Neuronal stem cell (in vitro differentiated cells): Measurements from ENCODE around the gene GPR141.
A peak's percentile ranks its signal among the peaks of the same experiment; 100 is the strongest.

Experiments used
- DNase-seq: peaks from one replicate; pipeline ENCODE4 v3.0.0-alpha.2; 2013; ENCODE audit warnings: low spot score
- H2AFZ ChIP-seq: one replicate; pipeline ENCODE4 v1.6.1; 2013; ENCODE audit warnings: mild to moderate bottlenecking, low read length, inconsistent platforms
- H2AK5ac ChIP-seq: 2 replicates; pipeline ENCODE4 v1.6.1; 2013; ENCODE audit warnings: low read depth, mild to moderate bottlenecking, inconsistent platforms, low read length, moderate library complexity, mixed read lengths
- H2BK120ac ChIP-seq: 2 replicates; pipeline ENCODE4 v1.6.1; 2013; ENCODE audit warnings: low read depth, mild to moderate bottlenecking, inconsistent platforms, low read length, moderate library complexity, mixed read lengths
- H2BK12ac ChIP-seq: one replicate; pipeline ENCODE4 v1.6.1; 2013; ENCODE audit warnings: low read length, inconsistent platforms
- H2BK15ac ChIP-seq: 2 replicates; pipeline ENCODE4 v1.6.1; 2013; ENCODE audit warnings: mild to moderate bottlenecking, low read length, inconsistent platforms, mixed read lengths
- H2BK5ac ChIP-seq: one replicate; pipeline ENCODE4 v1.6.1; 2013; ENCODE audit warnings: inconsistent platforms, mild to moderate bottlenecking, low read length, moderate library complexity
- H3K14ac ChIP-seq: one replicate; pipeline ENCODE4 v1.6.1; 2013; ENCODE audit warnings: low read length, inconsistent platforms
- H3K18ac ChIP-seq: 2 replicates; pipeline ENCODE4 v1.6.1; 2013; ENCODE audit warnings: low read length, inconsistent platforms
- H3K23ac ChIP-seq: 2 replicates; pipeline ENCODE4 v1.6.1; 2013; ENCODE audit warnings: low read depth, mild to moderate bottlenecking, mixed read lengths, low read length, inconsistent platforms; ENCODE audit not compliant: poor library complexity
- H3K27ac ChIP-seq: replicated peaks from 3 replicates; pipeline ENCODE4 v1.5.1; 2013; ENCODE audit warnings: low read length, inconsistent platforms
- H3K27me3 ChIP-seq, 3 experiments: 2 replicates each; pipeline ENCODE4 v1.6.1; 2013; ENCODE audit warnings: low read length in 3 of 3, mild to moderate bottlenecking in 2 of 3, inconsistent platforms in 1 of 3, low read depth in 1 of 3, mixed read lengths in 1 of 3, moderate library complexity in 1 of 3; ENCODE audit not compliant: control insufficient read depth in 3 of 3, insufficient read depth in 3 of 3
- H3K36me3 ChIP-seq, 2 donors: replicated peaks in 1 of 2; 2 replicates each; pipeline ENCODE4 v1.6.1; 2013; ENCODE audit warnings: low read length in 2 of 2; ENCODE audit not compliant: control insufficient read depth in 2 of 2, insufficient read depth in 2 of 2
- H3K4ac ChIP-seq: 2 replicates; pipeline ENCODE4 v1.6.1; 2013; ENCODE audit warnings: inconsistent platforms, mild to moderate bottlenecking, low read length, moderate library complexity
- H3K4me1 ChIP-seq, 2 donors: 1 replicate in 1 of 2; 2 replicates in 1 of 2; pipeline ENCODE4 v1.6.1; 2013; ENCODE audit warnings: low read length in 2 of 2, low read depth in 1 of 2; ENCODE audit not compliant: control insufficient read depth in 2 of 2, insufficient read depth in 1 of 2
- H3K4me2 ChIP-seq: one replicate; pipeline ENCODE4 v1.6.1; 2013; ENCODE audit warnings: mild to moderate bottlenecking, low read length, inconsistent platforms; ENCODE audit not compliant: insufficient read depth, poor library complexity, severe bottlenecking
- H3K4me3 ChIP-seq, 2 donors: 2 replicates each; pipeline ENCODE4 v1.5.1; 2013; ENCODE audit warnings: low read length in 2 of 2, mild to moderate bottlenecking in 2 of 2, inconsistent platforms in 1 of 2, moderate library complexity in 1 of 2
- H3K79me1 ChIP-seq: one replicate; pipeline ENCODE4 v1.6.1; 2013; ENCODE audit warnings: low read depth, mild to moderate bottlenecking, inconsistent platforms, low read length, moderate library complexity
- H3K9ac ChIP-seq: one replicate; pipeline ENCODE4 v1.6.1; 2013; ENCODE audit warnings: mild to moderate bottlenecking, low read depth, low read length, inconsistent platforms; ENCODE audit not compliant: poor library complexity
- H3K9me3 ChIP-seq, 2 donors: replicated peaks in 1 of 2; 2 replicates each; pipeline versions ENCODE3 to v1.6.1; 2013; ENCODE audit warnings: low read length in 2 of 2, mild to moderate bottlenecking in 2 of 2, inconsistent platforms in 1 of 2, low read depth in 1 of 2, mixed read lengths in 1 of 2, moderate library complexity in 1 of 2; ENCODE audit not compliant: control insufficient read depth in 2 of 2, insufficient read depth in 1 of 2
- H4K8ac ChIP-seq: one replicate; pipeline ENCODE4 v1.6.1; 2013; ENCODE audit warnings: low read depth, mild to moderate bottlenecking, inconsistent platforms, low read length, moderate library complexity
- H4K91ac ChIP-seq: one replicate; pipeline ENCODE4 v1.6.1; 2013; ENCODE audit warnings: low read length, low read depth, mild to moderate bottlenecking, inconsistent platforms; ENCODE audit not compliant: poor library complexity
- WGBS, 2 donors: extraction: QIAGEN DNeasy Blood & Tissue Kit; methylation state at CpG; one replicate each; pipeline ENCODE4 v1.1.7; 2013; ENCODE audit warnings: missing lambda C conversion rate in 2 of 2, mixed read lengths in 1 of 2; ENCODE audit not compliant: insufficient read length in 2 of 2, insufficient replicate concordance in 1 of 2; ENCODE audit errors: extremely low coverage in 2 of 2; 5-methylcytosine and 5-hydroxymethylcytosine counted together

GPR141 gene

GRCh38 chr7:37645282-37646050 is 38.1 kb upstream of the GPR141 start:
- no peak overlapping the region for H3K4me3 ChIP-seq
- DNase-seq = no peak
- H3K18ac ChIP-seq = no peak overlapping the region
- WGBS, 2 donors = no CpG with 5 or more reads among the region's 7 CpGs
- no peak overlapping the region for H3K4ac ChIP-seq
- H2BK12ac ChIP-seq = no peak overlapping the region
- no peak overlapping the region for H2BK120ac ChIP-seq
- no peak overlapping the region for H2BK5ac ChIP-seq
- no peak overlapping the region for H3K9ac ChIP-seq
- no peak overlapping the region for H3K4me2 ChIP-seq
- H2AFZ ChIP-seq = peak overlapping the region; percentile 60
- H3K14ac ChIP-seq = no peak overlapping the region
- H3K4me1 ChIP-seq = peaks cover 5 to 6% of the 10 kb centered on the region in 2 donors
- no peaks in the 10 kb centered on the region for H3K36me3 ChIP-seq
- H2BK15ac ChIP-seq = no peak overlapping the region
- H3K9me3 ChIP-seq = no peaks in the 10 kb centered on the region
- H4K91ac ChIP-seq = no peak overlapping the region
- no peaks in the 10 kb centered on the region for H3K27me3 ChIP-seq
- no peak overlapping the region for H3K27ac ChIP-seq
- H3K79me1 ChIP-seq = no peaks in the 10 kb centered on the region
- no peak overlapping the region for H4K8ac ChIP-seq
- no peak overlapping the region for H2AK5ac ChIP-seq
- H3K23ac ChIP-seq = no peak overlapping the region

DNA sequence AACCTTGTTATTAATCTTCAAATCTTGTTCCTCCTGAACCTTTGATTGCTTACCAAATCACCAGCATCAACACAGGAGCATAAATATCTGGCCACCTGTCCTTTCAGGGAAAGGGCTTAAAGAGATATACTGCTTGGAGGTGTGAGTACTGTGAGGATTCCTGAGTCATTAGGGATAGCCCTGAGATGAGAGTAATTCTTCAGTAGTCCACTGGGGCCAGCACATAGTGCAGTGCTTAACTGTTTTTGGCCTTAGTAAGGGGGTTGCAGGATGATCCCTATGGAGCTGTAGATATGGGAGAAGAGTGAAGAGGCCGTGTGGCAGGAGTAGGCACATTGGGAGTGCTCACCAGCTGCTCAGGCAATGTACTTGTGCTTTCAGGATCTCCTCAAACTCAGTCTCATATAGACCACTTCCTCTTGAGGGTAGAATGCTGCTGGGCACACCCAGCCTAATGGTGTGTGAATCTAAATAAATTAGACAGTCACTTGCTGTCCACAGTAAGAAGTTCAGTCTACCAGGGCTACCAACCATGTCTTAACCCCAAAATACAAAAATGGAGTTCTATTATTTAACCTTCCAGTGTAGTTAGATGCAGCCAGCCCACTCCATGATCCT is 26.5 kb upstream of the GPR141 start:
- no peaks in the 10 kb centered on the region for H3K9me3 ChIP-seq
- no peak overlapping the region for H3K4ac ChIP-seq
- WGBS, 2 donors = no CpG with 5 or more reads among the region's 1 CpG
- H3K27ac ChIP-seq = no peak overlapping the region
- H2BK120ac ChIP-seq = no peak overlapping the region
- H2AK5ac ChIP-seq = no peak overlapping the region
- no peak overlapping the region for H3K23ac ChIP-seq
- H2BK5ac ChIP-seq = no peak overlapping the region
- H3K14ac ChIP-seq = no peak overlapping the region
- DNase-seq = no peak
- H3K27me3 ChIP-seq = no peaks in the 10 kb centered on the region
- no peak overlapping the region for H4K8ac ChIP-seq
- no peak overlapping the region for H3K4me3 ChIP-seq
- H2AFZ ChIP-seq = no peak overlapping the region
- H3K9ac ChIP-seq = no peak overlapping the region
- H2BK15ac ChIP-seq = no peak overlapping the region
- no peak overlapping the region for H2BK12ac ChIP-seq
- no peaks in the 10 kb centered on the region for H3K36me3 ChIP-seq
- no peaks in the 10 kb centered on the region for H3K4me1 ChIP-seq
- no peaks in the 10 kb centered on the region for H3K79me1 ChIP-seq
- H3K4me2 ChIP-seq = no peak overlapping the region
- no peak overlapping the region for H3K18ac ChIP-seq
- no peak overlapping the region for H4K91ac ChIP-seq

- no peak for DNase-seq
Measured at GRCh38 chr7:37657816-37658215, 25.8 kb upstream of the GPR141 start.

DNA sequence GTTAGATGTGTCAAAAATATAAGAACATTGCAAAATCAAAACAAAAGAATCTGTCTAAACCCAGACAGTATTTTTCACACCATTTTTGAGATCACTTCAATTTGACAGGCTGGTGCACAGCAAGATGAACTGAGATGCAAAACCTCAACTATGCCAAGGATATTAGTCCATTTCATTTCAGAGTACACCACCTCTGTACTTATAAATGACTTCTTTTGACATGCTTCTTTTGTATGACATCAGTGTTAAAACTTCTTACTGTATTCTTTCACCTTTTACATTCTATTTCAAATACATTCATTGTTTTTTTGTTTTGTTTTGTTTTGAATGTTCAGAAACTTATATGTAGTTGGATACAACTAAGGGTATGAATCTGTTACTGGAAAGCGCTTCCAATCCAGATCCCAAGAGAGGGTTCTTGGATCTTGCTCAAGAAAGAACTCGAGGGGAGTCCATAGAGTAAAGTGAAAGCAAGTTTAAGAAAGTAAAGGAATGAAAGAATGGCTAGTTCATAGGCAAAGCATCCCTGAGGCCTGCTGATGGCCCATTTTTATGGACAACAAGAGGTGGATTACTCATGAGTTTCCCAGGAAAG is 23.5 kb upstream of the GPR141 start:
- Histone ChIP-seq H2BK5ac (no peak overlapping the region), H3K18ac (no peak overlapping the region), H3K36me3 (no peaks in the 10 kb centered on the region), H3K14ac (no peak overlapping the region), H2BK120ac (no peak overlapping the region), H3K4me1 (peaks cover 0 to 3% of the 10 kb centered on the region in 2 donors), H3K4me3 (no peak overlapping the region), H3K79me1 (no peaks in the 10 kb centered on the region), H3K27me3 (no peaks in the 10 kb centered on the region), H4K91ac (no peak overlapping the region), H3K27ac (no peak overlapping the region), H2AFZ (no peak overlapping the region), H3K4me2 (no peak overlapping the region), H3K23ac (no peak overlapping the region), H2AK5ac (no peak overlapping the region), H2BK15ac (no peak overlapping the region), H4K8ac (no peak overlapping the region), H3K4ac (no peak overlapping the region), H3K9ac (no peak overlapping the region), H2BK12ac (no peak overlapping the region), H3K9me3 (no peaks in the 10 kb centered on the region)
- no peak for DNase-seq
- WGBS, 2 donors = no CpG with 5 or more reads among the region's 2 CpGs

More at GRCh38 chr7:37657816-37658215, 25.8 kb upstream of the GPR141 start:
- no peak overlapping the region for H4K8ac ChIP-seq
- no peak overlapping the region for H2BK12ac ChIP-seq
- no peak overlapping the region for H2AFZ ChIP-seq
- H3K14ac ChIP-seq = no peak overlapping the region
- no peak overlapping the region for H3K27ac ChIP-seq
- H4K91ac ChIP-seq = no peak overlapping the region
- H3K9ac ChIP-seq = no peak overlapping the region
- no peak overlapping the region for H2AK5ac ChIP-seq
- no peaks in the 10 kb centered on the region for H3K79me1 ChIP-seq
- no peak overlapping the region for H3K18ac ChIP-seq
- H3K4me1 ChIP-seq = no peaks in the 10 kb centered on the region
- no peak overlapping the region for H3K4me2 ChIP-seq
- no CpG with 5 or more reads among the region's 1 CpG for WGBS, 2 donors
- H3K4ac ChIP-seq = no peak overlapping the region
- no peak overlapping the region for H2BK15ac ChIP-seq
- H2BK5ac ChIP-seq = no peak overlapping the region
- no peak overlapping the region for H3K23ac ChIP-seq
- H3K36me3 ChIP-seq = no peaks in the 10 kb centered on the region
- no peaks in the 10 kb centered on the region for H3K27me3 ChIP-seq
- H2BK120ac ChIP-seq = no peak overlapping the region
- no peak overlapping the region for H3K4me3 ChIP-seq
- H3K9me3 ChIP-seq = no peaks in the 10 kb centered on the region
